DOHH2 (cell line): ENCODE data around the gene SAMD14.

Experiments
- H3F3A ChIP-seq: fragments of 200-600 bp; sonication (generic), shearing (Covaris generic); 2 replicates; pipeline ENCODE4 v1.6.0; 2016; ENCODE audit warnings: antibody characterized with exemption, mild to moderate bottlenecking; ENCODE audit not compliant: control insufficient read depth, insufficient read depth
- H3K27ac ChIP-seq: fragments of 200-600 bp; sonication (generic); 2 replicates; pipeline ENCODE4 v1.5.1; 2014; ENCODE audit warnings: low read depth, mild to moderate bottlenecking, low read length, moderate library complexity
- H3K27me3 ChIP-seq: fragments of 200-600 bp; sonication (generic); 2 replicates; pipeline ENCODE4 v1.6.1; 2014; ENCODE audit warnings: mild to moderate bottlenecking, low read length, mixed read lengths; ENCODE audit not compliant: control insufficient read depth
- H3K36me3 ChIP-seq: fragments of 200-600 bp; sonication (generic); 2 replicates; pipeline ENCODE4 v1.6.1; 2014; ENCODE audit warnings: mild to moderate bottlenecking, low read length, moderate library complexity, mixed read lengths; ENCODE audit not compliant: control insufficient read depth
- H3K4me1 ChIP-seq: fragments of 200-600 bp; sonication (generic); 2 replicates; pipeline ENCODE4 v1.6.1; 2014; ENCODE audit warnings: mild to moderate bottlenecking, low read length, mixed read lengths; ENCODE audit not compliant: control insufficient read depth
- H3K4me2 ChIP-seq: fragments of 200-600 bp; sonication (generic); 2 replicates; pipeline ENCODE4 v1.6.0; 2014; ENCODE audit warnings: mild to moderate bottlenecking, low read length, moderate library complexity
- H3K4me3 ChIP-seq: fragments of 200-600 bp; sonication (generic); 2 replicates; pipeline ENCODE4 v1.5.1; 2014; ENCODE audit warnings: mild to moderate bottlenecking, low read length, mixed read lengths
- H3K79me2 ChIP-seq: fragments of 200-600 bp; sonication (generic); 2 replicates; pipeline ENCODE4 v1.6.1; 2014; ENCODE audit warnings: mild to moderate bottlenecking, low read length, mixed read lengths; ENCODE audit not compliant: control insufficient read depth
- H3K9me2 ChIP-seq: fragments of 200-600 bp; sonication (generic); replicated peaks from 2 replicates; pipeline ENCODE4 v1.6.1; 2014; ENCODE audit warnings: mild to moderate bottlenecking, low read length, mixed read lengths; ENCODE audit not compliant: control insufficient read depth
- H3K9me3 ChIP-seq: fragments of 200-600 bp; sonication (generic); 2 replicates; pipeline ENCODE4 v1.6.1; 2014; ENCODE audit warnings: antibody characterized with exemption, low read length, mixed read lengths; ENCODE audit not compliant: control insufficient read depth, insufficient read depth
- H4K20me1 ChIP-seq: fragments of 200-600 bp; sonication (generic); 2 replicates; pipeline ENCODE4 v1.6.0; 2014; ENCODE audit warnings: low read depth, mild to moderate bottlenecking, antibody characterized with exemption, low read length, moderate library complexity; ENCODE audit not compliant: control insufficient read depth, insufficient read depth
- CTCF ChIP-seq: fragments of 200-600 bp; sonication (generic); IDR thresholded peaks from one replicate; pipeline ENCODE4 v1.5.1; 2014; ENCODE audit warnings: antibody characterized with exemption, mild to moderate bottlenecking, low read depth, low read length; ENCODE audit not compliant: poor library complexity, severe bottlenecking
- EZH2phosphoT487 ChIP-seq: fragments of 200-600 bp; sonication (generic); IDR thresholded peaks from 2 replicates; pipeline ENCODE4 v1.6.1; 2017; ENCODE audit warnings: borderline replicate concordance, mild to moderate bottlenecking, antibody characterized with exemption, low read length, moderate library complexity, mixed read lengths

SAMD14 gene

GRCh38 chr17:50115756-50116155 lies 14.2 kb downstream of the SAMD14 start:
- Histone ChIP-seq H3K9me3 (no peaks in the 10 kb centered on the region), H3K4me3 (no peak overlapping the region), H4K20me1 (no peaks in the 10 kb centered on the region), H3K9me2 (no peaks in the 10 kb centered on the region), H3K4me2 (no peak overlapping the region), H3K27ac (no peak overlapping the region), H3K4me1 (peaks cover 4% of the 10 kb centered on the region; the same call in 1 of the 2 replicates), H3K36me3 (no peaks in the 10 kb centered on the region), H3F3A (no peaks in the 10 kb centered on the region), H3K79me2 (no peaks in the 10 kb centered on the region), H3K27me3 (peaks cover 44% of the 10 kb centered on the region)
- TF ChIP-seq CTCF (no peak), EZH2phosphoT487 (no peak)

- Histone ChIP-seq H4K20me1 (no peaks in the 10 kb centered on the region), H3K4me1 (peaks cover 4% of the 10 kb centered on the region; the same call in 1 of the 2 replicates), H3K9me2 (no peaks in the 10 kb centered on the region), H3K27me3 (peaks cover 36% of the 10 kb centered on the region), H3K79me2 (no peaks in the 10 kb centered on the region), H3K9me3 (no peaks in the 10 kb centered on the region), H3K27ac (no peak overlapping the region), H3K36me3 (no peaks in the 10 kb centered on the region), H3K4me3 (no peak overlapping the region), H3F3A (no peaks in the 10 kb centered on the region), H3K4me2 (no peak overlapping the region)
- peak; percentile 89 for TF ChIP-seq CTCF
- no peak for TF ChIP-seq EZH2phosphoT487
Observed at GRCh38 chr17:50114849-50115357, 15.1 kb downstream of the SAMD14 start.

GRCh38 chr17:50114401-50114800 lies 15.6 kb downstream of the SAMD14 start:
- no peaks in the 10 kb centered on the region for H3F3A ChIP-seq
- no peaks in the 10 kb centered on the region for H3K9me2 ChIP-seq
- H3K4me2 ChIP-seq, result no peak overlapping the region
- no peaks in the 10 kb centered on the region for H3K9me3 ChIP-seq
- H3K36me3 ChIP-seq, result no peaks in the 10 kb centered on the region
- no peak overlapping the region for H3K27ac ChIP-seq
- no peaks in the 10 kb centered on the region for H4K20me1 ChIP-seq
- H3K27me3 ChIP-seq, result peaks cover 31% of the 10 kb centered on the region
- no peak for TF ChIP-seq EZH2phosphoT487
- TF ChIP-seq CTCF, result no peak
- peaks cover 4% of the 10 kb centered on the region; the same call in 1 of the 2 replicates for H3K4me1 ChIP-seq
- no peaks in the 10 kb centered on the region for H3K79me2 ChIP-seq
- H3K4me3 ChIP-seq, result no peak overlapping the region
